Measurements from ENCODE around the gene C17orf114.
A peak's percentile ranks its signal among the peaks of the same experiment; 100 is the strongest.

The C17orf114 gene

DNA sequence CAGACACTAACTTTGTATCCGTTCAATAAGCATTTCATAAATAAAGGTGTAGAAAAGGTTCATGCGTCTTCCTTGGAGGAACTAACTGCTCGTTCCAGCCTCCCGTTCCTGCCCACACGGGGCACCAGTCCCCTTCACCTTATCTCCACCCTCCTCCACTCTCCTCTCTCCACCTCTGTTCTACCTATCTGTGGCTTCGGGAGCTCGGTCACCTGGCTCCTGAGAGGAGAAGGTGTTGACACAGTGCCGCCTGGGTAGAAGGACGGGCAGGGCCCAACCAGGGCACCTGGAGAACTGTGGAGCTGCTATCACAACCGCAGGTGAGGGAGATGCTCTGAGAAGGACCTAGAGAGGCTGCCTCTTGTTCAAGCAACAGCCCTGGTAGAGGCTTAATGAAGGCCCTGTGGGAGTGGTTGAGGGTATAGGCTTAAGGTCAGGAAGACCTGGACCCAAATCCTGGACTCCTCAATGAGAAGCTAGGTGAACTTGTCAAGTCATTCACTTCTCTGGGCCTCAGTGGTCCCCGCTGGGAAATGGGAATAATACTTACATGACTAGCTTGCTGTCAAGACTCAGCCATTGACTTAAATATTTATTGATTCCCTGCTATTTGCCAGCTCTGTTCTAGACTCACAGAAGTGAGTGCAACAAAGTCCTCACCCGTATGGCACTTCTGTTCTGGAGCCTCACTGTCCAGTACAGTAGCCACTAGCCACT, 21.4 kb upstream of the C17orf114 start:
- intact Hi-C loops (cut with DNase I): loop anchor here in 1 of 10 donors (10.0 kb wide), 1 partner anchor 51 kb away; no protein-coding TSS in a partner anchor
- DNase-seq: no peak
- ATAC-seq: no peak
- Histone ChIP-seq H3K36me3 (peaks cover 0 to 41% (median 21%) of the 10 kb centered on the region in 9 donors), H3K4me1 (no peaks in the 10 kb centered on the region), H3K4me3 (no peak overlapping the region), H3K9me3 (no peaks in the 10 kb centered on the region), H3K27ac (no peak overlapping the region), H3K27me3 (no peaks in the 10 kb centered on the region)
- WGBS, 4 donors: 79 to 82% (median 80%) methylated on average over 12 of the region's 12 CpGs
- TF ChIP-seq, protein P1, sequence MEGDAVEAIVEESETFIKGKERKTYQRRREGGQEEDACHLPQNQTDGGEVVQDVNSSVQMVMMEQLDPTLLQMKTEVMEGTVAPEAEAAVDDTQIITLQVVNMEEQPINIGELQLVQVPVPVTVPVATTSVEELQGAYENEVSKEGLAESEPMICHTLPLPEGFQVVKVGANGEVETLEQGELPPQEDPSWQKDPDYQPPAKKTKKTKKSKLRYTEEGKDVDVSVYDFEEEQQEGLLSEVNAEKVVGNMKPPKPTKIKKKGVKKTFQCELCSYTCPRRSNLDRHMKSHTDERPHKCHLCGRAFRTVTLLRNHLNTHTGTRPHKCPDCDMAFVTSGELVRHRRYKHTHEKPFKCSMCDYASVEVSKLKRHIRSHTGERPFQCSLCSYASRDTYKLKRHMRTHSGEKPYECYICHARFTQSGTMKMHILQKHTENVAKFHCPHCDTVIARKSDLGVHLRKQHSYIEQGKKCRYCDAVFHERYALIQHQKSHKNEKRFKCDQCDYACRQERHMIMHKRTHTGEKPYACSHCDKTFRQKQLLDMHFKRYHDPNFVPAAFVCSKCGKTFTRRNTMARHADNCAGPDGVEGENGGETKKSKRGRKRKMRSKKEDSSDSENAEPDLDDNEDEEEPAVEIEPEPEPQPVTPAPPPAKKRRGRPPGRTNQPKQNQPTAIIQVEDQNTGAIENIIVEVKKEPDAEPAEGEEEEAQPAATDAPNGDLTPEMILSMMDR (IDR thresholded peaks at IDR 0.05): no peak
- TF ChIP-seq POLR2A (IDR thresholded peaks at IDR 0.05): no peak

DNA sequence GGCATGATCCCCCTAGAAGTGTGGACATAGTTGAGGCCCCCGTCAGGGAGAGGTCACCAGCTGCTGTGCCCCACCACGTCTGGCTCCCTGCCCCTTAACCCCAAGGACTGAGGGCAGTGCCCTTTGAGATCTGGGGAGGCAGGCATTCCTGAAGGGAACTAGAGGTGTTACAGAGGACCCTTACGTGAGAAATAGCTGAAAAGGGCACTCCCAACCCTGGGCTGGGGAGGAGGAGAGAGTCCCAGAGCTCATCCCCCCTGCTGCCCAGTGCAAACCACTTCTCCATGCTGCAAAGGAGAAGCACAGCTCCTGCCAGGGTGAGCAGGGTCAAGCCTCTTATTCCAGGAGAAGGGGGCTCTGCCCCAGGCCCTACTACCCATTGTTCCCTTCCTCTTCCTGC, 20.7 kb upstream of the C17orf114 start:
- Histone ChIP-seq H3K27me3 (no peaks in the 10 kb centered on the region), H3K36me3 (peaks cover 0 to 48% (median 22%) of the 10 kb centered on the region in 9 donors), H3K4me3 (no peak overlapping the region), H3K27ac (no peak overlapping the region), H3K4me1 (no peaks in the 10 kb centered on the region), H3K9me3 (no peaks in the 10 kb centered on the region)
- intact Hi-C loops (cut with DNase I): loop anchor here in 1 of 10 donors (10.0 kb wide), 1 partner anchor 52 kb away; no protein-coding TSS in a partner anchor
- 65 to 91% (median 81%) methylated on average over 3 of the region's 3 CpGs for WGBS, 4 donors
- ATAC-seq (no peak), DNase-seq (no peak)
- TF ChIP-seq POLR2A (IDR thresholded peaks at IDR 0.05): no peak
- TF ChIP-seq, protein P1 (IDR thresholded peaks at IDR 0.05): no peak

DNA sequence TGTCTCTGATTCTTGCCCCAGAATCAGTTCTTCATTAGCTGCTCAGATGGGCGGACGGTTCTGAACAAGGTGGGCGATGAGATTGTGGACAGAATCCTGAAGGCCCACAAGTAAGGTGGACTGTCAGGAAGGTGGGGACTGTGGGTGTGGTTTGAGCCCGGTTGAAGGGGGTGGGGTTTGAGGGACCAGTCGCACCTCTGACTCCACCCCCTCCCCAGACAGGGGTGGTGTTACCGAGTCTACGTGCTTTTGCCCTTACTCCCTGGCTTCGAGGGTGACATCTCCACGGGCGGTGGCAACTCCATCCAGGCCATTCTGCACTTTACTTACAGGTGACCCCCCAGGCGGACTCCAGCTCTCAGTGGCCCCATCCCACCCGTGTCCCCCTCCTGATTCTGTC, 16.1 kb upstream of the C17orf114 start:
- DNase-seq: no peak

DNA sequence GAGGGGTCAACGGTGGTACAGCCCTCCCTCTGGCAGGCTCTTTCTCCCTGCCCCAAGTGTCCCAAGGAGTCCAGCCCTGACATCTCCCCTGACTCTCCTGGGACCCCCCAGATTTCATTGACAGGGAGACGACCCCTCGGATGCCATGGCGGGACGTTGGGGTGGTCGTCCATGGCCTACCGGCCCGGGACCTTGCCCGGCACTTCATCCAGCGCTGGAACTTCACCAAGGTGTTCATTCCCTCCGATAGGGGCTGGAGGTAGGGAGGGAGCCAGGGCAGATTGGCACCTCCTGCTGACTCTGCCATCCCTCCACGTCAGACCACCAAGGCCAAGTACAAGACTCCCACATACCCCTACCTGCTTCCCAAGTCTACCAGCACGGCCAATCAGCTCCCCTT, 14.7 kb upstream of the C17orf114 start:
- no peak overlapping the region for H3K4me3 ChIP-seq
- DNase-seq: peak in 1 of 5 donors; percentile 10
- no peak for TF ChIP-seq POLR2A (IDR thresholded peaks at IDR 0.05)
- TF ChIP-seq, protein P1 (IDR thresholded peaks at IDR 0.05): no peak
- ATAC-seq: no peak
- no peaks in the 10 kb centered on the region for H3K27me3 ChIP-seq
- intact Hi-C loops (cut with DNase I): no loop called here
- WGBS, 4 donors: 92 to 95% (median 94%) methylated on average over 12 to 13 of the region's 13 CpGs
- no peak overlapping the region for H3K27ac ChIP-seq
- no peaks in the 10 kb centered on the region for H3K9me3 ChIP-seq
- H3K4me1 ChIP-seq: peaks cover 0 to 5% (median 0%) of the 10 kb centered on the region in 12 donors
- peaks cover 0 to 72% (median 35%) of the 10 kb centered on the region in 9 donors for H3K36me3 ChIP-seq

More for the DNA sequence above, 16.1 kb upstream of the C17orf114 start:
- H3K4me3 ChIP-seq: no peak overlapping the region
- H3K27me3 ChIP-seq: no peaks in the 10 kb centered on the region
- peaks cover 0 to under 1% (median 0%) of the 10 kb centered on the region in 12 donors for H3K4me1 ChIP-seq
- no peak overlapping the region for H3K27ac ChIP-seq
- peaks cover 0 to 80% (median 39%) of the 10 kb centered on the region in 9 donors for H3K36me3 ChIP-seq
- intact Hi-C loops (cut with DNase I): no loop called here
- 78 to 84% (median 83%) methylated on average over 12 of the region's 12 CpGs for WGBS, 4 donors
- no peaks in the 10 kb centered on the region for H3K9me3 ChIP-seq
- TF ChIP-seq, protein P1 (IDR thresholded peaks at IDR 0.05): no peak
- no peak for TF ChIP-seq POLR2A (IDR thresholded peaks at IDR 0.05)
- no peak for ATAC-seq

Measured in heart left ventricle (tissue), 16 donors.